Measurements from ENCODE around the gene POC1B. TPM values are rescaled to one million over a fixed set of nuclear protein-coding genes. Genes with fewer than 3 reads are reported as not detected.

POC1B gene
- polyA plus RNA-seq, 4 donors: 14.1 to 20.7 (median 16.3) TPM

DNA sequence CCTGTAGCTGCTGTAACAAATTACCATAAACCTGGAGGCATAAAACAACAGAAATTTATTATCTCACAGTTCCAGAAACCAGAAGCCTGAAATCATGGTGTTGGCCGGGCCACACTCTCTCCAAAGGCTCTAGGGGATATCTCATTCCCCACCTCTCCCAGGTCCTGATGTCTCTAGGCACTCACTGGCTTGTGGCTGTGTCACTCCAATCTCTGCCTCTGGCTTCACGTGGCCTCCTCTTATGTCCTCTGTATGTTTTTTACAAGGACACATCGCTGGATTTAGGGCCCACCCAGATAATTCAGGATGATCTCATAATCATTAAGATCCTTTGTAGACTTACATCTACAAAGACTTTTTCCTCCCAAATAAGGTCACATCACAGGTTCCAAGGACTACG lies 9.2 kb downstream of the POC1B start:
- DNase-seq: no peak
- Histone ChIP-seq H3K27ac (ENCODE audit: low read depth in 1 of 3, low read length in 2 of 3) (no peak overlapping the region), H3K4me3 (ENCODE audit: low read depth in 1 of 3, low read length in 3 of 3) (no peak overlapping the region), H3K9me3 (ENCODE audit: control insufficient read depth in 2 of 2, insufficient read depth in 1 of 2, low read depth in 1 of 2, low read length in 1 of 2) (no peaks in the 10 kb centered on the region), H3K27me3 (ENCODE audit: control insufficient read depth in 3 of 3, insufficient read depth in 3 of 3, low read length in 3 of 3) (no peaks in the 10 kb centered on the region), H3K36me3 (ENCODE audit: control insufficient read depth in 3 of 3, insufficient read depth in 2 of 3, low read depth in 1 of 3, low read length in 3 of 3) (peaks cover 0 to 3% (median 2%) of the 10 kb centered on the region in 3 donors), H3K4me1 (ENCODE audit: control insufficient read depth in 3 of 3, insufficient read depth in 2 of 3, low read depth in 1 of 3, low read length in 2 of 3) (peaks cover 2 to 9% (median 5%) of the 10 kb centered on the region in 3 donors)
- 74 to 82% (median 77%) methylated on average over 4 of the region's 4 CpGs for WGBS, 3 donors
- FAIRE-seq: no peak

DNA sequence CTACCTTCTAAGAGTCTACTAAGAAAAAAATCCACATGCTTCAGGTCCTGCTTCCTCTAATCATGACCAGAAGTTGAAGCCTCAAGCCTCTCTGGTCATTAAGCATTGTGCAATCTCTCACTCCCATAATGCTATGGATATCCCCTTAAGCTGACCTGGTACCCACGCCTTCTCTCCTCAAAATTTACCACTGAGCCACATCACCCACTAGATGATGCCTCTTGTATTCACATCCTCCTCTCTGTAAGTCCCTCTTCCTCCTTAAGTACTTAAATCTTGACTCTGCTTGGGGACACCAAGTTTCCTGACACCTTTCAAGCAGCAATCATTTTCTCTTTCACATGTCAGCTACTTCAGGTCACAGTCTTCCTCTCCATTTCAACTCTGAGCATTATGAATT lies 11.1 kb downstream of the POC1B start:
- Histone ChIP-seq H3K4me1 (ENCODE audit: control insufficient read depth in 3 of 3, insufficient read depth in 2 of 3, low read depth in 1 of 3, low read length in 2 of 3) (peaks cover 2 to 5% (median 4%) of the 10 kb centered on the region in 3 donors), H3K9me3 (ENCODE audit: control insufficient read depth in 2 of 2, insufficient read depth in 1 of 2, low read depth in 1 of 2, low read length in 1 of 2) (no peaks in the 10 kb centered on the region), H3K27me3 (ENCODE audit: control insufficient read depth in 3 of 3, insufficient read depth in 3 of 3, low read length in 3 of 3) (no peaks in the 10 kb centered on the region), H3K4me3 (ENCODE audit: low read depth in 1 of 3, low read length in 3 of 3) (no peak overlapping the region), H3K27ac (ENCODE audit: low read depth in 1 of 3, low read length in 2 of 3) (no peak overlapping the region), H3K36me3 (ENCODE audit: control insufficient read depth in 3 of 3, insufficient read depth in 2 of 3, low read depth in 1 of 3, low read length in 3 of 3) (peaks cover 0 to 3% (median 2%) of the 10 kb centered on the region in 3 donors)
- DNase-seq (no peak), FAIRE-seq (no peak)
- WGBS, 3 donors: 69 to 86% (median 80%) methylated on average over 1 of the region's 1 CpG

DNA sequence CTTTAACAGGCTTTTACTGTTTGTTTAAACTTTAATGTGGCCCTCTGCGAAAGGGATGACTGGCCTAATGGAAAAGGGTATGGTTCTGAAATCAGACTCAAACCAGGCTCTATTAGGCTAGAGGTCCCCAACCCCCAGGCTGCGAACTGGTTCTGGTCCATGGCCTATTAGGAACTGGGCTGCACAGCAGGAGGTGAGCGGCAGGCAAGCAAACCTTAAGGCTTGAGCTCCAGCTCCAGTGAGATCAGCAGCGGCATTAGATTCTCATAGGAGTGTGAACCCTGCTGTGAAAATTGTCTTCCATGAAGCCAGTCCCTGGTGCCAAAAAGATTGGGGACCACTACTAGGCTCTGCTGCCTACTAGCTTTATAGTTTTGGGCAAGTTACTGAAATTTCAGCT lies 12.3 kb downstream of the POC1B start:
- Histone ChIP-seq H3K27me3 (ENCODE audit: control insufficient read depth in 3 of 3, insufficient read depth in 3 of 3, low read length in 3 of 3) (no peaks in the 10 kb centered on the region), H3K4me1 (ENCODE audit: control insufficient read depth in 3 of 3, insufficient read depth in 2 of 3, low read depth in 1 of 3, low read length in 2 of 3) (peaks cover 2 to 5% (median 4%) of the 10 kb centered on the region in 3 donors), H3K36me3 (ENCODE audit: control insufficient read depth in 3 of 3, insufficient read depth in 2 of 3, low read depth in 1 of 3, low read length in 3 of 3) (peaks cover 0 to 3% (median 0%) of the 10 kb centered on the region in 3 donors), H3K9me3 (ENCODE audit: control insufficient read depth in 2 of 2, insufficient read depth in 1 of 2, low read depth in 1 of 2, low read length in 1 of 2) (no peaks in the 10 kb centered on the region), H3K27ac (ENCODE audit: low read depth in 1 of 3, low read length in 2 of 3) (no peak overlapping the region), H3K4me3 (ENCODE audit: low read depth in 1 of 3, low read length in 3 of 3) (no peak overlapping the region)
- 93 to 98% (median 97%) methylated on average over 4 of the region's 4 CpGs for WGBS, 3 donors
- DNase-seq (no peak), FAIRE-seq (no peak)

DNA sequence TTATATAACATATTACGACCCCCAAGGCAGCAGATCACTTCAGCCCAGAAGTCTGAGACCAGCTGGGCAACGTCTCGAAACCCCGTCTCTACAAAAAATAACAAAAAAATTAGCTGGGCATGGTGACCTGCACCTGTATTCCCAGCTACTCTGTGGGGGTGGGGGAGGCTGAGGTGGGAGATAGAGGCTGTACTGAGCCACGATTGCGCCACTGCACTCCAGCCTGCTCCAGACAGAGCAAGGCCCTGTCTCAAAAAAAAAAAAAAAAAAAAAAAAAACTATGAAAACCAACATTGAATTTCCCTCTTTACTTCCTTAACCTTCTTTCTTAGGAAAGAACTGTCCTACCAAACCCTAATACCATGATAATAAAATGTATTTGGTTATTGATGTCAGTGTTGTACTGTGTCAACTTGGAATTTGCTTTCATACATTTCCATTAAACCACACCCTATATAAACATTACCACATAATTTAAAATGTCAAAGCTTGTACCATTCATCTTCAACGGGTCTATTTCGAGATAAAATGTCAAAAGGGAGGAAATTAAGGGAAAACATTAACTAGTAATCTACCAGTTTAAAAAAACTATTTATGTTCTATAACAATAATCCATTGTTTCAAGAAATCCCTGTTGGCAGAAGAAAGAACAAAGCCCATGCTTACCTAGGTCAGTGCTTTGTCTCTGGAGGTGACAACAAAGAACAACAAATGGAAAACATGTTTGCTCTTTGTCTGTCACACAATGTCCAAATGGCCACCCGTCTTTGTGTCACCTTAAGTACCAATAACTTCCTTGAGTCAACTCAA lies 18.6 kb downstream of the POC1B start:
- peak; percentile 95 for FAIRE-seq
- 18 to 55% (median 43%) methylated on average over 9 of the region's 9 CpGs for WGBS, 3 donors
- DNase-seq: peak; percentile 73 to 74

DNA sequence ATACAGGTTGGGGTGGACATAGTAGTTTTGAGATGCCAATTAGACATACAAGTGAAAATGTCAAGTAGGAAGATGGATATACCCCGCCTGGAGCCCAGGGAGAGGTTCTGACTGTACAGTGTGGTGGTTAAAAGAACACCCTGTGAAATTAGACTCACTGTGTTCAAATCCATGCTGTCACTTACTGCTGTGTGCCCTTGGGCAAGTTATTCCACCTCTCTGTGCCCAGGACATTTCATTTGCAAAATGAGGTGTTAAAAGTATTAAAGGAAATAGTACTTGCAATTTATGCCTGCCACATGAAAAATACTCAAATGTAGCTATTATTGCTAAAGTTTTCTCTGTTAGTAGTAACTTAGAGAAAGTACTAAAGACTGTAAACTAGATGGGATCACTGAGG lies 19.8 kb downstream of the POC1B start:
- no peak for DNase-seq
- Histone ChIP-seq H3K36me3 (ENCODE audit: control insufficient read depth in 3 of 3, insufficient read depth in 2 of 3, low read depth in 1 of 3, low read length in 3 of 3) (no peaks in the 10 kb centered on the region), H3K27me3 (ENCODE audit: control insufficient read depth in 3 of 3, insufficient read depth in 3 of 3, low read length in 3 of 3) (no peaks in the 10 kb centered on the region), H3K4me3 (ENCODE audit: low read depth in 1 of 3, low read length in 3 of 3) (no peak overlapping the region), H3K9me3 (ENCODE audit: control insufficient read depth in 2 of 2, insufficient read depth in 1 of 2, low read depth in 1 of 2, low read length in 1 of 2) (no peaks in the 10 kb centered on the region), H3K27ac (ENCODE audit: low read depth in 1 of 3, low read length in 2 of 3) (peak overlapping the region in 2 of 3 donors; percentile 67 to 82), H3K4me1 (ENCODE audit: control insufficient read depth in 3 of 3, insufficient read depth in 2 of 3, low read depth in 1 of 3, low read length in 2 of 3) (peaks cover 0 to 20% (median 5%) of the 10 kb centered on the region in 3 donors)
- FAIRE-seq: no peak
- 6 to 69% (median 55%) methylated on average over 1 of the region's 1 CpG for WGBS, 3 donors

More for the DNA sequence above, 18.6 kb downstream of the POC1B start:
- H3K4me1 ChIP-seq (ENCODE audit: control insufficient read depth in 3 of 3, insufficient read depth in 2 of 3, low read depth in 1 of 3, low read length in 2 of 3): peaks cover 3 to 20% (median 5%) of the 10 kb centered on the region in 3 donors
- no peaks in the 10 kb centered on the region for H3K9me3 ChIP-seq (ENCODE audit: control insufficient read depth in 2 of 2, insufficient read depth in 1 of 2, low read depth in 1 of 2, low read length in 1 of 2)
- no peaks in the 10 kb centered on the region for H3K36me3 ChIP-seq (ENCODE audit: control insufficient read depth in 3 of 3, insufficient read depth in 2 of 3, low read depth in 1 of 3, low read length in 3 of 3)
- no peak overlapping the region for H3K4me3 ChIP-seq (ENCODE audit: low read depth in 1 of 3, low read length in 3 of 3)
- peak overlapping the region; percentile 41 to 82 (median 67) for H3K27ac ChIP-seq (ENCODE audit: low read depth in 1 of 3, low read length in 2 of 3)
- H3K27me3 ChIP-seq (ENCODE audit: control insufficient read depth in 3 of 3, insufficient read depth in 3 of 3, low read length in 3 of 3): no peaks in the 10 kb centered on the region

GRCh38 chr12:89504560-89505346 lies 21.1 kb downstream of the POC1B start:
- Histone ChIP-seq H3K9me3 (ENCODE audit: control insufficient read depth in 2 of 2, insufficient read depth in 1 of 2, low read depth in 1 of 2, low read length in 1 of 2) (no peaks in the 10 kb centered on the region), H3K27ac (ENCODE audit: low read depth in 1 of 3, low read length in 2 of 3) (no peak overlapping the region), H3K36me3 (ENCODE audit: control insufficient read depth in 3 of 3, insufficient read depth in 2 of 3, low read depth in 1 of 3, low read length in 3 of 3) (no peaks in the 10 kb centered on the region), H3K4me1 (ENCODE audit: control insufficient read depth in 3 of 3, insufficient read depth in 2 of 3, low read depth in 1 of 3, low read length in 2 of 3) (peaks cover 0 to 20% (median 5%) of the 10 kb centered on the region in 3 donors), H3K27me3 (ENCODE audit: control insufficient read depth in 3 of 3, insufficient read depth in 3 of 3, low read length in 3 of 3) (no peaks in the 10 kb centered on the region), H3K4me3 (ENCODE audit: low read depth in 1 of 3, low read length in 3 of 3) (no peak overlapping the region)
- DNase-seq (no peak), FAIRE-seq (no peak)
- WGBS, 3 donors: 71 to 76% (median 76%) methylated on average over 6 of the region's 6 CpGs

GRCh38 chr12:89501793-89502192 lies 24.1 kb downstream of the POC1B start:
- Histone ChIP-seq H3K27ac (ENCODE audit: low read depth in 1 of 3, low read length in 2 of 3) (no peak overlapping the region), H3K36me3 (ENCODE audit: control insufficient read depth in 3 of 3, insufficient read depth in 2 of 3, low read depth in 1 of 3, low read length in 3 of 3) (no peaks in the 10 kb centered on the region), H3K4me1 (ENCODE audit: control insufficient read depth in 3 of 3, insufficient read depth in 2 of 3, low read depth in 1 of 3, low read length in 2 of 3) (peaks cover 0 to 32% (median 3%) of the 10 kb centered on the region in 3 donors), H3K27me3 (ENCODE audit: control insufficient read depth in 3 of 3, insufficient read depth in 3 of 3, low read length in 3 of 3) (no peaks in the 10 kb centered on the region), H3K9me3 (ENCODE audit: control insufficient read depth in 2 of 2, insufficient read depth in 1 of 2, low read depth in 1 of 2, low read length in 1 of 2) (no peaks in the 10 kb centered on the region), H3K4me3 (ENCODE audit: low read depth in 1 of 3, low read length in 3 of 3) (no peak overlapping the region)
- FAIRE-seq: no peak
- DNase-seq: no peak

DNA sequence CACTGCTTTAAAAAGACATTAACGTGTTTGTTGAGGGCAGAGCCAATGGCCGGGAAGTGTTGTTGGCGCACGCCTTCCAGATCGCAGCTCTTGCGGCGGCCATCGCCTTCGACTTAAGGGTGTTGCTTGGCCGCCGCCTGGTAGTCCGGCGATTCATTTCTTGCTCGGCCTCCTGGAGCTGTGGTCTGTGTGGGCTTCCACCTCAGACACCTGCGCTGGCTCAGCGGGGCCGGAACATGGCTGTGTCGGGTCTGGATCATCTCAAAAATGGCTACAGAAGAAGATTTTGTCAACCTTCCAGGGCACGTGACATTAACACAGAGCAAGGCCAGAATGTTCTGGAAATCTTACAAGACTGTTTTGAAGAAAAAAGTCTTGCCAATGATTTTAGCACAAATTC lies 26.0 kb downstream of the POC1B start:
- 97 to 98% (median 98%) methylated on average over 19 of the region's 19 CpGs for WGBS, 3 donors
- Histone ChIP-seq H3K4me1 (ENCODE audit: control insufficient read depth in 3 of 3, insufficient read depth in 2 of 3, low read depth in 1 of 3, low read length in 2 of 3) (peaks cover 0 to 21% (median 3%) of the 10 kb centered on the region in 3 donors), H3K9me3 (ENCODE audit: control insufficient read depth in 2 of 2, insufficient read depth in 1 of 2, low read depth in 1 of 2, low read length in 1 of 2) (no peaks in the 10 kb centered on the region), H3K36me3 (ENCODE audit: control insufficient read depth in 3 of 3, insufficient read depth in 2 of 3, low read depth in 1 of 3, low read length in 3 of 3) (peaks cover 0 to 2% (median under 1%) of the 10 kb centered on the region in 3 donors), H3K4me3 (ENCODE audit: low read depth in 1 of 3, low read length in 3 of 3) (no peak overlapping the region), H3K27me3 (ENCODE audit: control insufficient read depth in 3 of 3, insufficient read depth in 3 of 3, low read length in 3 of 3) (no peaks in the 10 kb centered on the region), H3K27ac (ENCODE audit: low read depth in 1 of 3, low read length in 2 of 3) (no peak overlapping the region)
- no peak for DNase-seq
- no peak for FAIRE-seq

All from small intestine (tissue), 7 donors.